GM10266 (cell line): Measurements from ENCODE around the gene USP6NL.
"Not testable (repeated sequence)": the region's sequence is repeated elsewhere in the genome, so short reads cannot be mapped to it uniquely, and the experiment has no call there.

Experiments used
- DNase-seq: peaks from one replicate; pipeline ENCODE4 v3.0.0; 2012; ENCODE audit errors: extremely low spot score
- TF ChIP-seq, protein P1 (sequence below): IDR thresholded peaks from 2 replicates; pipeline ENCODE4 v1.5.1; 2012; ENCODE audit warnings: mild to moderate bottlenecking, low read depth; ENCODE audit not compliant: control insufficient read depth, insufficient read depth; ENCODE audit errors: missing control alignments

The USP6NL gene

DNA sequence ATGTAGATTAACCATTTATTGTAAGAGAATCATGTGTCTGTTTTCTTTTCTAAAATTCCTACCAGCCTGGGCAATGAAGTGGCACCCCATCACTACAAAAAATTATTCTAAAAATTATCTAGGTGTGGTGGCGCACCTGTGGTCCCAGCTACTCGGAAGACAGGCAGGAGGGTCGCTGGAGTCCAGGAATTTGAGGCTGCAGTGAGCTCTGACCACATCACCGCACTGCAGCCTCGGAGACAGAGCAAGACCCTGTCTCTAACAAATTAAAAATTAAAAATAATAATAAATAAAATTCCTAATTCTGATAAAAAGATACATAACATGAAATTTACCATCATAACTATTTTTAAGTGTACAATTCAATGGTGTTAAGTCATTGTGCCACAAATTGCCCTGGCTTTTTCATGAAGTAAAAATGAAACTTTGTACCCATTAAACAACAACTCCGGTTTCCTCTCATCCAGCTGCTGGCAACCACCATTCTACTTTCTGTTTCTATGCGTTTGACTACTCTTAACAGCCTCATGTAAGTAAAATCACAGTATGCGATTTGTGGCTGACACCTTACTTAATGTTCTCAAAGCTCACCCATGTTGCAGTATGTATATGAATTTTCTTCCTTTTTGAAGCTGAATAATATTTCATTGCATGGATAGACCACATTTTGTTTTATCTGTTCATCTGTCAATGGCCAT is 20.6 kb upstream of the USP6NL start:
- no peak for DNase-seq
- TF ChIP-seq, protein P1, sequence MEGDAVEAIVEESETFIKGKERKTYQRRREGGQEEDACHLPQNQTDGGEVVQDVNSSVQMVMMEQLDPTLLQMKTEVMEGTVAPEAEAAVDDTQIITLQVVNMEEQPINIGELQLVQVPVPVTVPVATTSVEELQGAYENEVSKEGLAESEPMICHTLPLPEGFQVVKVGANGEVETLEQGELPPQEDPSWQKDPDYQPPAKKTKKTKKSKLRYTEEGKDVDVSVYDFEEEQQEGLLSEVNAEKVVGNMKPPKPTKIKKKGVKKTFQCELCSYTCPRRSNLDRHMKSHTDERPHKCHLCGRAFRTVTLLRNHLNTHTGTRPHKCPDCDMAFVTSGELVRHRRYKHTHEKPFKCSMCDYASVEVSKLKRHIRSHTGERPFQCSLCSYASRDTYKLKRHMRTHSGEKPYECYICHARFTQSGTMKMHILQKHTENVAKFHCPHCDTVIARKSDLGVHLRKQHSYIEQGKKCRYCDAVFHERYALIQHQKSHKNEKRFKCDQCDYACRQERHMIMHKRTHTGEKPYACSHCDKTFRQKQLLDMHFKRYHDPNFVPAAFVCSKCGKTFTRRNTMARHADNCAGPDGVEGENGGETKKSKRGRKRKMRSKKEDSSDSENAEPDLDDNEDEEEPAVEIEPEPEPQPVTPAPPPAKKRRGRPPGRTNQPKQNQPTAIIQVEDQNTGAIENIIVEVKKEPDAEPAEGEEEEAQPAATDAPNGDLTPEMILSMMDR: no peak

DNA sequence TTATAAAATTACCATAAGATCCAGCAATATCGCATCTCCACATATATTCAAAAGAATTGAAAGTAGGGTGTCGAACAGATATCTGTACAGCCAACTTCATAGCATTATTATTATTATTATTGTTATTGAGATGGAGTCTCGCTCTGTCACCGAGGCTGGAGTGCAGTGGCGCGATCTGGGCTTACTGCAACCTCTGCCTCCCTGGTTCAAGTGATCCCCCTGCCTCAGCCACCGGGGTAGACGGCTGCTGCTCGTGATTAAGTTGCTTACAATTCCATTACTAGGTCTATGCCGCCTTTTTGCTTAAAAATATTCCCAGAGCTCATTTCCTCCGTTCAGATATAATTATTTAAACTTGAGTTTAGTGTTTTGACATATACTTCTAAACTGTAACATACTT is 19.8 kb upstream of the USP6NL start:
- no peak for DNase-seq
- TF ChIP-seq, protein P1: no peak

DNA sequence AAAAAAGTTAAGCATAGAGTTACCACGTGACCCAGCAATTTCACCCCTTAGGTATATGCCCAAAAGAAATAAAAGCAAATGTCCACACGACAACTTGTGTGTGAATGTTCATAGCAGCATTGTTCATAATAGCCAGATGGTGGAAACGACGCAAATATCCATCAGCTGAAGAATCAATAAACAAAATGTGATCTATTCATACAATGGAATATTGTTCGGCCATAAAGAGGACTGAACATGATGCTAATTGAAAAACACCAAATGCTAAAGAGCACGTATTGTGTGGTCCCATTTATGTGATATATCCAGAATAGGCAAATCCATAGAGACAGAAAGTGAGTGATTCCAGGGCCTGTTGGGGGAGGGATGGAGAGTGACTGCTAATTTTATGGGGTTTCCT is 18.3 kb upstream of the USP6NL start:
- TF ChIP-seq, protein P1: no peak
- DNase-seq: no peak

DNA sequence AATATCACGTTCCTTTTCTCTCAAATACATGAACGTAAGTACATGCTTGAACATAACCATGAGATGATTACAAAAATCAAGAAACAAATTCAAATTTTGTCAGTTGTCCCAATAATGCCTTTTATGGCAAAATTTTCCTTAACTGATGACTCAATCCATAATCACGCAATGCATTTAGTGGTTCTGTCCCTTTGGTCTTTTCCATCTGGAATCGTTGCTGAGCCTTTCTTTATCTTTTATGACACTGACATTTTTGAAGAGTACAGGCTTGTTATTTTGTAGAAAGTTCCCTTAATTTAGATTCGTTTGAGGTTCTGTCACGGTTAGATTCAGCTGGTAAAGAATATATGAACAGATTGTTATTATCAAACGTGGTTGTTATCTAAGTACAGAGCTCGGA is 16.5 kb upstream of the USP6NL start:
- not testable (repeated sequence) for DNase-seq

DNA sequence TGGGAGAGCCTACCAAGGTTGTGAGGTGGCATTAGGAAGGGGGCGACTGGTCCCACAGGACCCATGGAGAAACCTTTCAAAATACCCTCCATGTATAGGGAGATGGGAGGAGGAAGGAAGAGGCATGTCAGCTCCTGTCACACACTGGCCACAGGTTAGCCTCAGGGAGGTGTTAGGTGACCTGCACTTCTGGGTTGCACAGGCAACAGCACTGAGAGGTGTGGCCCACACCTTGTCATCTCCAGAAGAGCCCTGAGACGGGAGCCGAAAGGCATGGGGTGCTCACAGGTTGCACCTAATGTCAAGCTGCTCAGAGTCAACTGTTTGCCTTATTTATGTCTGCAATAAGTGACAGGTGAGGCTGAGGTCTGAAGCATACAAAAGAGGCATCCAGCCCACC is 14.6 kb upstream of the USP6NL start:
- no peak for DNase-seq
- TF ChIP-seq, protein P1: no peak

DNA sequence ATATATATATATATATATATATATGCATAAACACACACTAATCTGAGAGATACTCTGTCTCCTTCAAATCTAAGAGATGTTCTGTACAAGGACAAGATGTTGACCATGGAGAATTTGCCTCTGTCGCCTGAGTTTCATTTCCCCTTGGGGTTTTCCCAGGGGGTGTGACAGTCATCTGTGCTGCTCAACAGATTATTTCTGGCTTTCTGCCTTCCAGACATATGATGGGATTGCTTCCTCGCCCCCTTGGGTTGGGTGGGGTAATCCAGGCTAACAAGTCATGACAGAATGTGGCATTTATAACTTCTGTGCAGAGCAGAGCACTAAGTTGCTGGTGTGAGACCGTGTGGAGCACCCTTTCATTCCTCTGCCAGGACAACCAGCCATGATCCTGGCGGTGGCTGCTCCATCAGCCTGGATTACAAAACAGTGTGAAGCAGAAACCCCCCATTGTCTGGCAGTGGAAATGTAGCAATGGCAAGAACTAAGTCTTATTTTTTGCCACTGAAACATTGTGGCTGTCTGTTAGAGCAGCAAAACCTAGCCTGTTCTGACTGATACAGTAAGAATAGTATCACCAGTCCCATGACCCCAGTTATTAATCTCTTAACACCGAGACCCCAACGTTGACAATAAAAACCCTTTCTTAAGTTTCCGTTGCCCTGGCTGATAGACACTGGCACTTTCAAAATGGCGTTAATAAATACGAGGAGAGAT is 13.7 kb upstream of the USP6NL start:
- DNase-seq: no peak
- TF ChIP-seq, protein P1: no peak

DNA sequence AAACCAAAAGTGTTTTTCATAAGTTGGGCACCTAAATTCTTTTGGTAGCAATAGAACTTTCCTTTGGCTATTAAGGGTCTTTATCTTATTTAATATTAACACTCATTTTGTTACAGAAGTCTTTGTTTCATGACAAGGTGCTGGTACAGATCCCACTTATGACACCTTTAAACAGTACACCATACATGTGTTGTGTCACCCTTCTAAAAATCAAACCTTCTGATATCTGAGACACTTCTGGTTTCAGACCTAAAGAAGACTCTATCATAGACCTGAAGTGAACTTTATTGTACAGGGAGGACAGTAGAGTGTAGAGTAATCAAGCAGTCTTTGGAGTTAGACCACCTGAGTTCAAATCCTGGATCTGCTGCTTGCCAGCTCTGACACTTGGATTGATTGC is 5.8 kb upstream of the USP6NL start:
- TF ChIP-seq, protein P1: no peak
- no peak for DNase-seq
